Stimulated activated CD4-positive, alpha-beta T cell treated with anti-CD3 and anti-CD28 coated beads, Interleukin-4, amount 100 ng/mL, for 48 hours (primary cell): ENCODE results near the gene DPP9.
"Not testable (repeated sequence)": the region's sequence is repeated elsewhere in the genome, so short reads cannot be mapped to it uniquely, and the experiment has no call there.

ENCODE experiments used
- DNase-seq, 2 donors: peaks; one replicate each; pipeline ENCODE4 v3.0.0-alpha.2; 2020; ENCODE audit warnings: low read depth in 2 of 2

Gene DPP9

GRCh38 chr19:4688587-4688986 is 35.1 kb downstream of the DPP9 start:
- DNase-seq: no peak

- no peak for DNase-seq
Measured at GRCh38 chr19:4687396-4687795, 36.2 kb downstream of the DPP9 start.

GRCh38 chr19:4686700-4687099 is 36.9 kb downstream of the DPP9 start:
- DNase-seq: no peak

GRCh38 chr19:4684312-4685095 is 39.1 kb downstream of the DPP9 start:
- no peak for DNase-seq

GRCh38 chr19:4682417-4683200 is 41.0 kb downstream of the DPP9 start:
- no peak for DNase-seq

- not testable (repeated sequence) for DNase-seq
Measured at GRCh38 chr19:4680021-4680420, 43.6 kb downstream of the DPP9 start.

- DNase-seq: peak; percentile 7 to 28
Measured at GRCh38 chr19:4678881-4679790, 44.5 kb downstream of the DPP9 start.

- peak in 1 of 2 donors; percentile 16 for DNase-seq
Measured at GRCh38 chr19:4676955-4677731, 46.5 kb downstream of the DPP9 start.

- DNase-seq: no peak
Measured at GRCh38 chr19:4675346-4675745, 48.3 kb downstream of the DPP9 start.

- no peak for DNase-seq
Measured at GRCh38 chr19:4673726-4674125, 49.9 kb downstream of the DPP9 start.

- DNase-seq: no peak
Measured at GRCh38 chr19:4673216-4673615, 50.4 kb downstream of the DPP9 start.

- DNase-seq: no peak
Measured at GRCh38 chr19:4671185-4671851, 52.3 kb downstream of the DPP9 start.

- peak; percentile 95 for DNase-seq
Measured at GRCh38 chr19:4669723-4670480, 53.7 kb downstream of the DPP9 start, which contains the start of gene MYDGF. TSS of gene MYDGF (minus strand) at chr19:4670342. CDS start at chr19:4670334, 8 bp downstream.

- DNase-seq: no peak
Measured at GRCh38 chr19:4664642-4665041, 59.0 kb downstream of the DPP9 start.

- DNase-seq: no peak
Measured at GRCh38 chr19:4662812-4663211, 60.8 kb downstream of the DPP9 start.

- DNase-seq: no peak
Measured at GRCh38 chr19:4662020-4662695, 61.5 kb downstream of the DPP9 start.

GRCh38 chr19:4660993-4661392 is 62.6 kb downstream of the DPP9 start:
- DNase-seq: no peak

- DNase-seq: no peak
Measured at GRCh38 chr19:4660181-4660791, 63.4 kb downstream of the DPP9 start.

GRCh38 chr19:4657835-4658234 is 65.8 kb downstream of the DPP9 start:
- no peak for DNase-seq
